Measurements from ENCODE around the gene MEAF6.
"Not testable (repeated sequence)": the region's sequence is repeated elsewhere in the genome, so short reads cannot be mapped to it uniquely, and the experiment has no call there.

The MEAF6 gene

DNA sequence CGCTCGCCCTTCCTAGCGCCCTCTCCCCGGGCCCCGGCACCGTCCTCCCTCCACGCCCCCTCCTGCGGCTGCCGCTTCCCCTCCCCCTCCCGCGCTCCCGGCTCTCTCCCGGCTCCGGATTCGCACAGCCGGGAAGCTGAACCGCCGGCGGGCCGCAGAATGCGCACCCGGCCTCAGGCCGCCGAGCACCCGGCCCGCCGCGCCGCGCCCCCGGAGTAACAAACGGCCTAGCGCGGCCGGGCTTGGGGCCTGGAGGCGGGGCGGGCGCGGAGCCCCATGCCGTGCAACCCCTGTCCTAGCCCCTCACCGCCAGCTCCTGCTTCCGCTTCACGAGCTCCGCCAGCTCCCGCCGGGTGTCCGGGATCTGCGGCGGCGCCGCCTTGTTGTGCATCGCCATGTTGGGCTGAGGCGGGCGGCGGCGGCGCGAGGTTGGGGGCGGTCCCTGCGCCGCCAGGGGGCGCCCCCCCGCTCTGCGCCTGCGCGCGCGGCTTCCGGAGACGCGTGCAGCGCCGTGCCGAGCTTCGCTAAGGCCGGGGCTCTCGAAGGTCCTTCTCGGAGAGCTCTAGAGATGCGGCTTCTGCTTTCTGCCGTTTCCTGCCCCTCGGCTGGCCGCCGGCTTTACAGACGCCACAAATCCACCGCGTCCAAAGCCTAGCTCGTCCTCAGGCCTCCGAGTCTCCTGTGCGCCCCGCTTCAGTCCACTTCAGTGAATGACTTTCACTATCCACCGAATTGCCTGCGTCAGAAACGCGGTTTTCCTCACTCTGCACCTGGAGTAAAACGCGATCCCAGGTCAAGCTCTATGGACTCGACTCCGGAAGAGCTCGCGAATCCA lies at the start of gene MEAF6:
Gene MEAF6 (minus strand): TSS at position 417 of the 835 bp plus-strand sequence. CDS start 20 bp downstream, at position 397.
- peak; percentile 90 for DNase-seq

DNA sequence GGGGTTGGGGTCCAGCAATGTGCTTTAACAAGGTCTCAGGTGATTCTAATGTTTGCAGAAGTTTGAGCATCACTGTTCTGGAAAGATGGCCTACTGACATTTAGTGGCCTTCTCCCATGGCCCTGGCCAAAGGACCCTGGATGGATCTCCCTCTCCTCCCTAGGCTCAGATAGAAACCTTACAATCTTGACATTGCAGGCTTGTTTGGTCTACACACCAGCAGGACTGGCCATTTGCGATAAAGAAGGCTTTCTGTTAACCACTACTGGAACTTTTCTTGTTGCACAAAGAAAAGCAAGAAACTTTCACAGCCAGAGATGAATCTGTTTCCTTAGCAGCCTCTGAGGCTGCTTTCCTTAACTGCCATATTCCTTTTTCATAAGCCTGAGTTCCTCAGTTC lies 48.4 kb upstream of the MEAF6 start:
- DNase-seq = no peak

DNA sequence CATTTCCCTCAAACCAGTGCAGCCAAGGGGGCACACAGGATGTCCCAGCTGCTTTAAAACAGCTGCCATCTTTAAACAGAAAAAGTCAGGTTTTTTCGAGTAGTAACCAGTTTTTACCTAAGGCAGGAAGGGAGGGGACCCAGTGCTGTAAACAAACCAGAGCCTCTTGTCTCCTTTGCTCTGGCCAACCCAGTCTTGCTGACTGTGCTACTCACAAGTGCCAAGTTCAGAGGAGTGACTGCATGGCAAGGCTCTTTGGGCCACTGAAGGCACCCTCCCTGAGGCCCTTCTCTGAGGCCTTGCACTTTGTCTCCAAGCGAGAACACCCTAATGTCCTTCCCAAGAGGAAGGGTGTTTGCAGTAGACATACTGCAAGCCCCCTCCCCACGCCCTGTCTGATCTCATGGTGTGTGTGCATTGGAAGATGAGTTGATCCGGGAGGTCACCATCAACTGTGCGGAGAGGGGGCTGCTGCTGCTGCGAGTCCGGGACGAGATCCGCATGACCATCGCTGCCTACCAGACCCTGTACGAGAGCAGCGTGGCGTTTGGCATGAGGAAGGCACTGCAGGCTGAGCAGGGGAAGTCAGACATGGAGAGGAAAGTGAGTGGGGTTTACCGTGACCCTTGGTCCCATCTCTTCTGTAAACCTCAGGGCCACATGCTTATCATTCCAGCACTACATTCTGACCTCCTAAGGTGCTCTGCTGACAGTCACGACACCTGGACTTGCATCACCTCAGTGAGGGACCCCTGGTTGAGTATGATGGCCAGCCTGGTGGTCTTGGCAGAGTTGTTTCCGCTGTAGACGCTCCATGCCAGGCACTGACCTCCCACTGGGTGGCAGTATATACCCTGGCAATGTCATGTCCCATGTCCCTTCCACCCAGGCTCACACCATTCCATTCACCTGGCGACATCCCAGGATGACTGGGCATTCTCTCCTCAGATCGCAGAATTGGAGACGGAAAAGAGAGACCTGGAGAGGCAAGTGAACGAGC lies 46.9 kb upstream of the MEAF6 start:
- peak; percentile 55 for DNase-seq

DNA sequence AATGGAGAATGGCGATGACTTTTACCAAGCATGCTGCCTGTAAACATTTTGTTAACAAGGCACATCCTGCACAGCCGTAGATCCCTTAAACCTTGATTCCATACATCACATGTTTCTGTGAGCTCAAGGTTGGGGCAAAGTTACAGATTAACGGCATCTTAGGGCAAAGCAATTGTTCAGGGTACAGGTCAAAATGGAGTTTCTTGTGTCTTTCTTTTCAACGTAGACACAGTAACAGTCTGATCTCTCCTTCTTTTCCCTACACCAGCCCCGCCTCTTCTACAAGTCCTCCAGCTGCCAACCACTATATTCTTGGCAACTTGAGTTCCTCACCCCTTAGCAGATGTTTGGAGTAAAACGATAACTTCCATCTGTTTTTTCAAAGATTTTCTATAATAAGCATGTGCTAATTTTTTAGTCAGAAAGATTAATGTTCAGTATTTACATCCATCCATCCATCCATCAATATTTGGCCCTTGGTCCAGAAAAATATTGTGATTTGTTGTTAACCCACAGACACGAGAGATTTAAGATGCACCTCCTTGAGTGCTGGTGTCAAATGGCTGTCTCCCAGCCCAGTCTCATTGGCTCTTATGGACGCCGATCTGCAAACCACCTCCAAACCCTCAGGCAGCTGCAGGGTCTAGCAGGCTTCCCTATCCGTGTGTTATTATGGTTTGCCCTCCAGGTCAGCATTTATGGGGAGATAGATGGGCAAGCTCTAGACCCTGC lies 46.0 kb upstream of the MEAF6 start:
- no peak for DNase-seq

DNA sequence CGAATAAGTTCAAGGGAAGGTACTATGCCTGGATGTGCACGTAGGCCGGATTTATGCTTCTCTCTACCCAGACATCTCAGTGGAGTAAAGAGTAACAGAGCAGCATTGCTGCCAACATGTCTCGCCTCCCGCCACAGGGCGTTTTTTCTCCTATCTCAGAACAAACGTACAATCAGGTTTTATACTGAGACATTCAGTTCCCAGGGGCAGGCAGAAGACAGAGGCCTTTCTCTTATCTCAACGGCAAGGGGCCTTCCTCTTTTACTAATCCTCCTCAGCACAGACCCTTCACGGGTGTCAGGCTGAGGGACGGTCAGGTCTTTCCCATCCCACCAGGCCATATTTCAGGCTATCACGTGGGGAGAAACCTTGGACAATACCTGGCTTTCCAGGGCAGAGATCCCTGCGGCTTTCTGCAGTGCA lies 45.4 kb upstream of the MEAF6 start:
- DNase-seq = not testable (repeated sequence)

DNA sequence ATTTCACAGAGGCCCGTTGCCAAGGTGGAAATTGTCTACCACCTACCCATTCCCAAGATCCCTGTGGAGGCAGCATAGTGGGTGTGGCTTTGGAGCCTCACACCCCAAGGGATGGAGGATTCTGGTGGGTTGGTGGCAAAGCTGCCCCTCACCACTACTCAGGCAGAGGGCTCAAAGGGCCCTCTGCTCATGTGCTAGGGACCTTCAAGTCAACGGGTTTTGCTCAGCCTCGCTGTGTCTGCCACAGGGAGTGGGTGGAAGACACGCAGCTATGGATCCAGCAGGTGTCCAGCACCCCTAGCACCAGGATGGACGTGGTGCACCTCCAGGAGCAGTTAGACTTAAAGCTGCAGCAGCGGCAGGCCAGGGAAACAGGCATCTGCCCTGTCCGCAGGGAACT lies 44.5 kb upstream of the MEAF6 start:
- no peak for DNase-seq

DNA sequence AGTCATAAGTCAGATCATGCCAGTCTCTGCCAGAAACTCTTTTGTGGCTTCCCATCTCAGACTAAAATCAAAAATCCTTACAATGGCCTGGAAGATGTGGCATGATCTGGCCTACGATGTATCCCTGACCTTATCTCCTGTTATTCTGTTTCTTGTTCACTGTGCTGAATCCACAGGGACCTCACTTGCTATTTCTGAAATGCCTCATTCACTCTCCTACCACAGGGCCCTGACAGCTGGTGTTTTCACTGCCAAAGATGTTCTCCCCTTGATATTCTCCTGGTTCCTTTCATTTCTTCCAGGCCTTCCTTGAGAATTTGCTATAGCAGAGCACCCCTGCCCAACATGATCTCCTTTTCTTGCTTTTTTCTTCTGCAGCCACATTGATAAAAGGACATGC lies 43.8 kb upstream of the MEAF6 start:
- DNase-seq = no peak

DNA sequence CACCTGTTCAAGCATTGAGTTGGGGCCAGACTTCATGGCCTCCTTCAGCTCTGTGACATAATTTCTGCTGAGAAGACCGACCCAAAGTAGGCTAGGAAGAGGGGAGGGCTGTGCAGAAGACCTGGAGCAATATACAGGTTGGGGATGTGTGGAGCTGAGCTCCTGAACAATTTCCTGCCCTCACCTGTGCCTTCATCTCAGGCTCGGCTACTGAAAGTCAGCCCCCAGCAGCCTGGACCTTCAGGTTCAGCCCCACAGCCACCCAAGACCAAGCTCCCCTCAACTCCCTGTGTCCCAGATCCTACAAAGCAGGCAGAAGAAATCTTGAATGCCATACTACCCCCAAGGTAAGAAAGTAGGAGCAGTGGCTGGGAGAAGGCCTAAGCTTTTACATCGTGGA lies 42.8 kb upstream of the MEAF6 start:
- no peak for DNase-seq

DNA sequence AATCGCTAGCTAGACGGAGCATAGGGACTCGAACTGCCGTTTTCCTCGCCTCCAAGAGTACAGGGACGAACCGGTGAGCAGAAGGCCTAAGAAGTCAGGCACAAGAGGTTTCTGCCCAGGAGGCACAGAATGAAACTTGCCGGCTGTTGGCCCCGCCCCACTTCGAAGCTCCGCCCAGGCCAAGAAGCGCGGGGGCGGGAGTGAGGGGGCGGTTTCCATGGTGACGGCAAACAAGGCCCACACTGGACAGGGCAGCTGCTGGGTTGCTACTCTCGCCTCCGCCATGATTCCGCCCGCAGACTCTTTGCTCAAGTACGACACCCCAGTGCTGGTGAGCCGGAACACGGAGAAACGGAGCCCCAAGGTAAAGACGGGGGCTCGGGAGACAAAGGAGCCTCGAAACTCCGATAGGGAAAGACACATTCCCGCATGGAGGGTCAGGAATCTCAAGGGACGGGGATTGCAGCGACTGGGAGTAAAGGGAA lies 42.2 kb upstream of the MEAF6 start, which contains the start of gene DNALI1:
Gene DNALI1 (plus strand): TSS at position 229 of the 485 bp plus-strand sequence. CDS start 55 bp downstream, at position 284.
- DNase-seq = peak; percentile 56

DNA sequence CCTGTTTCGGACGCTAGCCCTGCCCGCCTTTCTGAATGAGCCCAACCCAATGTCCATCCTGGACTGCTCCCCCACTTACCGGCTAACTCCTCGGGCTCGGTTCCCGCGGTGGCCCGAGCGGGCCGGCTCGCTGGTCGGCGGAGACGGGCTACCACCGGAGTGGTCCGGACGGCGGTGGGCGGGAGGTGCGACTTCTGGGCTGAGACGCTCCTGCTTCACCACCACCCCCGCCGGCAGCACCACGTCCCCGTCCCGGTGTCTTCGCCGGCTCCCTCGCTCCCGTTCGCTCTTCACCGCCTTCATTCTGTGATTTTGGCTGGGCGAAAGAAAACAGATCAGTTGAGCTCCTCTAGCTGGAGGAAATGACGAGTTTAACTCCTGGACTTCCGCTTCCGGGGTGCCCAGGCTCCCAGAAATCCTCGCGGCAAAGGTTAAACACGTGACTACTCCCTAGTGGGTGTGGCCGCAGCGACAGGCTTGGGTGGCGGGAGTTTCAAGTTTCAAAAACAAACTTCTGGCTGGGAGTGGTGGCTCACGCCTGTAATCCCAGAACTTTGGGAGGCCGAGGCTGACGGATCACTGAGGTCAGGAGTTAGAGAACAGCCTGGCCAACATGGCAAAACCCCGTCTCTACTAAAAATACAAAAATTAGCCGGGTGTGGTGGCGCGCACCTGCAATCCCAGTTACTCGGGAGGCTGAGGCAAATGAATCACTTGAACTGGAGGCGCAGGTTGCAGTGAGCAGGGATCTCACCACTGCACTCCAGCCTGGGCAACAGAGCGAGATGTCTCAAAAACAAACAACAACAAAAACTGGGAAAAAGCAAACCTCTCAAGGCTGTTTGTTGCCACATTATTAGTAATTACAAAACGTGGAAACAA lies 39.6 kb upstream of the MEAF6 start, which contains the start of gene SNIP1:
Gene SNIP1 (minus strand): TSS at position 367 of the 882 bp plus-strand sequence. CDS start 64 bp downstream, at position 303.
- DNase-seq = peak; percentile 94

DNA sequence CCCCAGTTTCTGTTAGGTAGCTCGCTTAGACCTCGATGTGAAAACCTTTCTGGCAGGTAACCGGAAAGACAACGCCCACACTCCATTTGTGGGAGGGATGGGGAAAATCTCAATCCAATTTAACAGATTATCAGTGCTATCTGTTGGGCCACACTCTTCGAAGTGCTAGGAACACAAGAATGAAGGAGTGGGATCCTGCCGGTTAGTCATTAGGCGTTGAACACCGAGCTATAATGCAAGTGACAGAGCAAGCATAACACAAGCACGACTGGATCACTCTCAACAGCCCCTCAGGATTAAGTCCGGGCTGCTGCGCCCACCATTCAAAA lies 39.0 kb upstream of the MEAF6 start:
- DNase-seq = no peak

DNA sequence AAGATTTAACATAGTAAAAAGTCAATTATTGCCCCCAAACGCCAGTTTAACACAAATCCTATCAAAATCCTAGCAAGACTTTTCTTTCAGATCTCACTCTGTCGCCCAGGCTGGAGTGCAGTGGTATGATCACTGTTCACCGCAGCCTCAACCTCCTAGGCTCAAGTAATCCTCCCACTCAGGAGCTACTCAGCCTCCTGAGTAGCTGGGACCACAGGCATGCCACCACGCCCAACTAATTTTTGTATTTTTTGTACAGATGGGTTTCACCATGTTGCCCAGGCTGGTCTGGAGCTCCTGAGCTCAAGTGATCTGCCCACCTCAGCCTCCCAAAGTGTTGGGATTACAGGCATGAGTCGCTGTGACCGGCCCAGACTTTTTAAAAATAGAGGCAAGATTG lies 34.8 kb upstream of the MEAF6 start:
- DNase-seq = no peak

DNA sequence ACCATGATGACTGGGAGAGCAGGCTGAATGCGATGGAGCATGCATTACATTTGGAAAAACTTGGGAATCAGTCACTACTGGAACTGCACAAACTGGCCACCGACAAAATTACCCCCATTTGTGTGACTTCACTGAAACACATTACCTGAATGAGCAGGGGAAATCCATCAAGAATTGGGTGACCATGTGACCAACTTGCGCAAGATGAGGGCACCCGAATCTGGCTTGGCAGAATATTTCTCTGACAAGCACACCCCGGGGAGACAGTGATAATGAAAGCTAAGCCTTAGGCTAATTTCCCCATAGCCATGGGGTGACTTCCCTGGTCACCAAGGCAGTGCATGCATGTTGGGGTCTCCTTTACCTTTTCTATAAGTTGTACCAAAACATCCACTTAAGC lies 30.5 kb upstream of the MEAF6 start:
- DNase-seq = no peak

DNA sequence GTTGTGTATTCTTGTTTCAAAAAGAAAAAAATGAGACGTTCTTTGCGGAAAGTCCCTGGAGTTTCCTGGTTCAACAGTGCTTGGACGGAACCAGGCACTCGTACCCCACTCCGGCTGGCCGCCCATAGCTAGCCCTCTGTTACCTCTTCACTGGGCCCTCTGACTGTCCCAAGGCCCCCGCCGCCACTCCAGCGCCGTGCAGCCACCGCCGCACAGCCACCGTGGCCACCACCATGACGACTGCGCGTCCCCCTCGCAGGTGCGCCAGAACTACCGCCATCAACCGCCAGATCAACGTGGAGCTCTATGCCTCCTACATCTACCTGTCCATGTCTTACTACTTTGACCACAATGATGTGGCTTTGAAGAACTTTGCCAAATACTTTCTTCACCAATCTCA lies 30.0 kb upstream of the MEAF6 start:
- no peak for DNase-seq

DNA sequence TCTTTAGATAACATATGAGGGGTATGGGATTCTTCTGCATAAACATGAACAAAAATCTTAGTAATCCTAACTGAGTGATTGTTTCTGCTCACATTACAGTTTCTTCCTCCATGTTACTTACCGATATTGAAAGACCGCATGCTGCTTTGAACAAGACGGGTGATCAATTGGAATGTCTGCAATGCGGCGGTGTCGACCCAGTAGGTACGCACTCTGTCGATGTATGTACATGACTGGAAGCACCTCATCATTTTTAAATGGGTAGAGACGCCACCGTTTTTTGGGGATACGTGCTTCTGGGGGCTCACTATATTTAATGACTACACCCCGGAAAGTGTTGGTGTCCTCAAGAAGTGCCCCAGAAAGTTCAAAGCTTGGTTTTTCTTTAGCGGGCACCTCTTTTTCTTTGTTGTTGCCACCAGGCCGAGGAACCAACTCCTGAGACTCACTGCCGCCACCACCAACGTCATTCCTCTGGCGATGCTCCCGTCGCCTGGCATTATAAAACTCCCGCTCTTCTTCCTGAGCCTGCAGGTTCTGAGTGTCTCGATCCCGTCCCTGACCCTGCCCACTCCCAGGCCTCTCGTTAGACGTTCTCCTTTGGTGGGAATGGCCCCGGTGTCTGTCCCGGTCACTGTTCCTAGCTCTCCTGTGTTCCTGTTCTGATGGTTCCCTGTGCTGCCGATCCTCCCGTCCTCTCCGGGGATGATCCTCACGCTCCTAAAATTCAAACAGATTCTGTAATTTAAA lies 25.6 kb upstream of the MEAF6 start:
- DNase-seq = no peak

DNA sequence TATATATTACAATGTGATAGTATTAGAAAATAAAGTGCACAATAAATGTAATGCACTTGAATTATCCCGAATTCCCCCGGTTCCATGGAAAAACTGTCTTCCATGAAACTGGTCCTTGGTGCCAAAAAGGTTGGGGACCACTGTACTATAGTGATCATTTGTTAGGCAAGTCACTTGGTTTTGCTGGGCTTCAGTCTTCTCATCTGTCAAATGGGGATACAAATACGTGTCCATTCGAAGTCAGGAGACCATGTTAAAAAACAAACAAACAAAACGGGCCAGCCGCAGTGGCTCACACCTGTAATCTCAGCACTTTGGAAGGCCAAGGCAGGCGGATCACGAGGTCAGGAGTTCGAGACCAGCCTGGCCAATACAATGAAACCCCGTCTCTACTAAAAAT lies 24.6 kb upstream of the MEAF6 start:
- DNase-seq = not testable (repeated sequence)

DNA sequence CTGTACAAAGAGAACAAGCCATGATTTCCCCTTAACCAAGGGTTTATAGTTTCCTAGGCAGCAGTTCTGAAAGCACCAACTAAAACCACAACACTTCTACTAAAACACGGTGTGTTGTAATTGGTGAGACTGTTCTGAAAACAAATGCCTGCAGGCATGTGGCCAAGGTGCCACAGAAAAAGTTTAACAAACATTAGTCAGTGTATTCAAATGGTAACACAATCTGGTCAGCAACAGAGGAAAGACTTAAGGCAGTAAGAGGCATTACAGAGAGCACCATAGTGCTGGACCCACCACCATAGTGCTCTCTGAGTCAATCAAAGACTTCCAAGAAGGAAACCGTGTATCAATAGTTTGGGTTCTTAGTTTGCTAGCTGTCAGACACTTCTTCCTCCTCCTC lies 22.8 kb upstream of the MEAF6 start:
- DNase-seq = peak; percentile 59

DNA sequence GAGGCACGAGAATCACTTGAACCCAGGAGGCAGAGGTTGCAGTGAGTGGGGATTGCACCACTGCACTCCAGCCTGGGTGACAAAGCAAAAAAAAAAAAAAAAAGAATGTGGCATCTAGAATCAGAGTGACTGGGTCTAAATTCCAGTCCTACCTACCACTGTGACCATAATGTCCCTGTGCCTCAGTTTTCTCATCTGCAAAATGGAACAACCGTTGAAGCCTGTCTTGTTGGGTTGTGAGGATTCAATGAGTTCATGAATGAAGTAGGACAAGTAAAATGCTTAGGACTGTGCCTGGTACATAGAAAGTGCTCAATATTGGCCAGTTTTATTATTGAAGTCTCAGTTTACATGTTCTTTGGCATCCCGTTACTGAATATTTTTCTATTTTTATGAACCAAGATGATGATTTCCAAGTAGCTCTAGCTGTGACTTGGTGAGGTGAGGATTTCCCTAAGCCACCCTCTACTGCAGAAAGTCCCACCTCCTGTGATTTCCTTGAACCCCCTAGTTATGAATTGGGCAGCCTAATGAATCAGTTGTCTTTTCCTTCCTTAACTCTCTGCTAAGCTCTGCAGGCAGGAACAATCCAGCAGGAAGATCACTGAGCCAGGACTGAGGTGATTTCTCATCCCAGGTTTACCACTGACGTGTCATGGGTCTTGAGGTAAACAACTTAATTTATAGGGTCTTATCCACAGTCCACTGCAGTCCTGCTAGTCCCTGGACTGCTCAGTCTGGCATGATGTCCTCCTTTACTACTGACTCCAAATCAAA lies 18.9 kb upstream of the MEAF6 start:
- no peak for DNase-seq

DNA sequence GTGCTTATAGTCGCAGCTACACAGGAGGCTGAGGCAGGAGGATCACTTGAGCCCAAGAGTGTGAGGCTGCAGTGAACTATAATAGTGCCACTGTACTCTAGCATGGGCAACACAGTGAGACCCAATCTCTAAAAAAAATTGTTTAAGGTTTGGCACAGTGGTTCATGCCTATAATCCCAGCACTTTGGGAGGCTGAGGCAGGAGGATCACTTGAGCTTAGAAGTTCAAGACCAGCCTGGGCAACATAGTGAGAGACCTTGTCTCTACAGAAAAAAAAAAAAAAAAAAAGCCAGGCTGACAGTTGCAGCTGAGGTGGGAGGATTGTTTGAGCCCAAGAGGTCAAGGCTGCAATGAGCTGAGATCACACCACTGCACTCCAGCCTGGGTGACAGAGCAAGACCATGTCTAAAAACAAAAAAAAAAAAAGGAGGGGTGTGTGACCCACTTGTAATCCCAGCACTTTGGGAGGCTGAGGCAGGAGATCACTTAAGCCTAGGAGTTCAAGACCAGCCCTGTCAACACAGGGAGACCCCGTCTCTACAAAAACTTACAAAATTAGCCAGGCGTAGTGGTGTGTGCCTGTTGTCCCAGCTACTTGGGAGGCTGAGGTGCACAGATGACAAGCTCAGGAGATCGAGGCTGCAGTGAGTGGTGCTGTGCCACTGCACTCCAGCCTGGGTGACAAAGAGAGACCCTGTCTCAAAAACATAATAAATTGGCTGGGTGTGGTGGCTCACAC lies 18.0 kb upstream of the MEAF6 start:
- DNase-seq = not testable (repeated sequence)
